ENCODE data around the gene RIN3.

- no peak for TF ChIP-seq CTCF (IDR thresholded peaks at IDR 0.05)
- no peak for TF ChIP-seq POLR2A (IDR thresholded peaks at IDR 0.05)
Observed at GRCh38 chr14:92613681-92614260, 100.2 kb downstream of the RIN3 start.

All from Peyer's patch (tissue), 4 donors.